ENCODE data around the gene AP2S1. TPM values are rescaled to one million over a fixed set of nuclear protein-coding genes. Genes with fewer than 3 reads are reported as not detected.
"Not testable (repeated sequence)": the region's sequence is repeated elsewhere in the genome, so short reads cannot be mapped to it uniquely, and the experiment has no call there.

Gene AP2S1
- 228 TPM for total RNA-seq
- long read RNA-seq, transcript AP2S1-204 (4 exons, 707 nt): minor isoform, 6 of 96 reads
- long read RNA-seq, transcript AP2S1-201 (5 exons, 935 nt): major isoform, 75 of 96 reads
- long read RNA-seq, transcript AP2S1-209 (5 exons, 898 nt): minor isoform, 8 of 96 reads
- long read RNA-seq, partial matches to known transcripts: 0 of 96 reads
- long read RNA-seq, other reads (novel, unspliced or antisense): 3 of 96 reads

DNA sequence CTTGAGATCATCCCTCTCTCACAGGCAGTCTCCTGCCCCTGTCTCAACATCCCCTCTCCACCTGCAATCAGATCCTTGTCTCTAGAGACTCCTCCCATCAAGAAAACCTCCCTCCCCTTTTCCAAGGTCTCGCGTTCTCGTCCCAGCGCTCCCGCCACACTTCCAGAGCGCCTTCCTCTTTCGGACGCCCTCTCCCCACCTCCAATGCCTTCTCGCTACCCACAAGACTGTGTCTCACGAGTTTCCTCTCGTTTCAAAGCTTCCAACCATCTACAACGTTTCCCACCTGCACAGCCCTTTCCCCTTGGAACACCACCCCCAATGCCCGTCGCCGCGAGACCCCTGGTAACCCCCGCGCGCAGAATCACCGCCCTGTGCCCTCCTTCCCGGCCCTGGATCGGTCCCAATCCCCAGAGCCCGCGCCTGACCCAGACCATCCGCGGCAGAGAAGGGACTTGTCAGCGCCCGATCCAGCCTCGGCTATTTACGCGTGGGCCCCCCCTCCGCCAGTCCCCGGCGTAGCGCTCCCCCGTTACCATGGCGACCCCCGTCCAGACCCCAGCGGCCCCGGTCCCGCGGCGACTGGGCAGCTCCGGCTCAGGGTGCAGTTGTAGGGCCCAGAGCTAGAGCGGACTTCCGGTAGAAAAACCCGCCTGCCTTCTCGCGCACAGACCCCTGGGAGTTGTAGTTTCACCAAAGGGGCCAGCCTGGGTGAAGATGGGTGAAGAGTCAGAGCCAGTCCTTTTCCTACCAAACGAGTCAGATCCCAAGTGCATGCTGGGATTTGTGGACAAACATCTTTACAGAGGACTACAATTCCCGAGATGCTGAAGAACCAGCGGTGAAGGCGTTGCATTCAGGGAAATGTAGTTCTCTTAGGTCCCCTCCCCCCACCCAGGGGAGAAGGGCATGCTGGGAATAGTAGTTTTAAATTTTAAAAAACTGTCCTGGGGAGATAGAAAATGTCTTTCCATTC lies at the start of gene AP2S1:
AP2S1 (minus strand) TSS at position 619 of the 976 bp plus-strand sequence; CDS start at position 539, 80 bp downstream.
- DNase-seq (ENCODE audit: low spot score): peak; percentile 95

DNA sequence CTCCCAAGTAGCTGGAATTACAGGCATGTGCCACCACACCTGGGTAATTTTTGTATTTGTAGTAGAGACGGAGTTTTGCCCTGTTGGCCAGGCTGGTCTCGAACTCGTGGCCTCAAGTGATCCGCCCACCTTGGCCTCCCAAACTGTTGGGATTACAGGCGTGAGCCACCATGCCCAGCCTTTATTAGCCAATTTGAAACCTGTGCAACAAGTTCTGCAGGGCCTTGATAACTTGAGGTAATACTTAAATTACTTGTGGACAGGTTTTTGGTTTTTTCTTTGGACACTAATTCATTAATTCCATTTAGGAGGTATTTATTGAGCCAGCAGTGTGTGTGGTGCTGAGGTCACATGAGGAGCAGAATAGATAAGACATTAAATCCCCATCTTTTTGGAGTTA lies 49.7 kb upstream of the AP2S1 start:
- no peak for DNase-seq (ENCODE audit: low spot score)

GRCh38 chr19:46898731-46899130 lies 48.1 kb upstream of the AP2S1 start:
- DNase-seq (ENCODE audit: low spot score): no peak

GRCh38 chr19:46896076-46896794 lies 45.6 kb upstream of the AP2S1 start:
- no peak for DNase-seq (ENCODE audit: low spot score)

DNA sequence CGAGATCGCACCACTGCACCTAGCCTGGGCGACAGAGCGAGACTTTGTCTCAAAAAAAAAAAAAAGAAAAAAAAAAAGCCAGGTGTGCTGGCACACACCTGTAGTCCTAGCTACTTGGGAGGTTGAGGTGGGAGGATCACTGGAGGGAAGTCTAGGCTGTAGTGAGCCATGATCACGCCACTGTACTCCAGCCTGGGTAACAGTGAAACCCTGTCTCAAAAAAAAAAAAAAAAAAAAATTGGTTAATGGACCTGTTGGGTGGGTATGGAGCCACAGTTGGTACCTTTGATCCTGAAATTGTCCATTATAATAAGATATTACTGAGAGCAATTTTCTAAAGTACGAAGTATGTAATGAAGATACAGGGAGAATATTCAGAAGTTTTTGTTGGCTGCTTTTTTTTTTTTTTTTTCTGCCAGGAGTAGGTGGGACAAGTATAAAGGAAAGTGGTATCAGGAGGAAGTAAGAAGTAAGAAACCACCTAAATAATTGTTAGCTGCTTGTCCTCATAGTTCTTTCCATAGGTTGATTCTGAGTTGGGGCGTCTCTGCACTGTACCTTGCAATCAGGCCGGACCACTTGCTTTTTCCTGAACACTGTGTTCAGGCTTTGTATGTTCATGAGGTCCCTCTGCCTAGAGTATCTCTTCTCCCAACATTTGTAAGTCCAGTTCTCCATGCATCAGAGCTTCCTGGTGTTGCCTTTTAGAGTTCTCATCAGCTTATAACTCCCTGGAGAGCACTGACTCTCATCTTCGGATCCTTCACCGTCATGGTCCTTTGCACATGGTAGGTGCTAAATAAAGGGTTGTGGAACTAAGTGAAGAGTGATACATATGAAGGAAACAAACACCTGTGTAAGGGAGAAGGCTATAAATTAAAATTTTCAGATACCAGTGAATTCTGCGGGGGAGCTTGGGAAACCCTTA lies 41.9 kb upstream of the AP2S1 start:
- DNase-seq (ENCODE audit: low spot score): no peak

GRCh38 chr19:46890423-46891170 lies 40.0 kb upstream of the AP2S1 start:
- DNase-seq (ENCODE audit: low spot score): no peak

GRCh38 chr19:46887240-46887782 lies 36.7 kb upstream of the AP2S1 start:
- DNase-seq (ENCODE audit: low spot score): no peak

- no peak for DNase-seq (ENCODE audit: low spot score)
Observed at GRCh38 chr19:46886546-46887239, 36.0 kb upstream of the AP2S1 start.

DNA sequence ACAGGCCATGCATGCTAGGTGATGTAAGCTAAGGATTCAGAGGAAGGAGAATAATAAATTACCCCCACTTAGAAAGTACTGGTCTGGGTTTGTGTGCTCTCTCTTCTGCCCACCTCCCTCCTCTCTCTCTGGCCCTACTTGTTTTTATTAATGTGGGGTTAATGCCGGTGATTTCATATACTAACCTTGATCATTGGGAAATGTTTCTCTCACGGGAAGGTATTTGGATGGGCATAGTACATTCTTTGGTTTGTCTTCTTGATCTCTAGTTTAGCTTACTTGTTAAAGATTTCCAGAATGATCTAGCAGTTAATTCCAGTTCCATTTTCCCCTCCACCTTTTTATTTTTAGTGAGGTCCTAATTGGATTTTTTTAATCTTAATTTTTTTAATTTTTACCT lies 34.8 kb upstream of the AP2S1 start:
- DNase-seq (ENCODE audit: low spot score): no peak

DNA sequence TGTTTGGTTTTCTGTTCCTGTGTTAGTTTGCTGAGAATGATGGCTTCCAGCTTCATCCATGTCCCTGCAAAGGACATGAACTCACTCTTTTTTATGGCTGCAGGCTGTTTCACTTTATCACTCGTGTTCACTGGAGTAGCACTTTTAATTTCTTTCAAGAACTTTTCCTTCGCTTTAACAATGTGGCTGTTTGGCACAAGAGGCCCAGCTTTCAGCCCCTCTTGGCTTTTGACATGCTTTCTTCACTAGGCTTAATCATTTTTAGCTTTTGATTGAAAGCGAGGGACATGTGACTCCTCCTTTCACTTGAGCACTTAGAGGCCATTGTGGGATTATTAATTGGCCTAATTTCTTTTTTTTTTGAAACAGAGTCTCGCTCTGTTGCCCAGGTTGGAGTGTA lies 32.1 kb upstream of the AP2S1 start:
- not testable (repeated sequence) for DNase-seq (ENCODE audit: low spot score)

DNA sequence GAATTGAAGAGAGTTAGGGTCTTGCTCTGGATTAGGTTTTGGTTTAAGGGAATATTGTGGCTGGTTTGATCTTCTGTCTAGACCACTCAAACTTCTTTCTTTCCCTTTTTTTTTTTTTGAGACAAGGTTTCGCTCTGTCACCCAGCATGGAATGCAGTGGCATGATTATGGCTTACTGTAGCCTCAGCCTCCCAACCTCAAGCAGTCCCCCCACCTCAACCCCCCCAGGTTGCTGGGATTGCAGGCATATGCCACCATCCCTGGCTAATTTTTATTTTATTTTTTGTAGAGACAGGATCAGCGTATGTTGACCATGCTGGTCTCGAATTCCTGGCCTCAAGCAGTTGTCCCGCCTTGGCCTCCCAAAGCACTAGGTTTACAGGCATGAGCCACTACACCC lies 31.4 kb upstream of the AP2S1 start:
- no peak for DNase-seq (ENCODE audit: low spot score)

DNA sequence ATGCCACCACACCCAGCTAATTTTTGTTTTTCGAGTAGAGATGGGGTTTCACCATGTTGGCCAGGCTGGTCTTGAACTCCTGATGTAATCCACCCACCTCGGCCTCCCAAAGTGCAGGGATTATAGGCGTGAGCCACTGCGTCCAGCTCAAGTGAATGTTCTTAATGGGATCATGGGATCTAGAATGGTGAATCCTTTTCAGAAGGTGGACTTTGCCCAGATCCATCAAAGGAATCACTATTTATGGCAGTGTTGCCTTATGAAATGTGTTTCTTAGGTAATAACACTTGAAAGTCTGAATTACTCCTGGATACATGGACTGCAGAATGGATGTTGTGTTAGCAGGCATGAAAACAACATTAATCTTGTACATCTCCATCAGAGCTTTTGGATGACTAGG lies 30.4 kb upstream of the AP2S1 start:
- DNase-seq (ENCODE audit: low spot score): no peak

GRCh38 chr19:46880431-46880830 lies 29.8 kb upstream of the AP2S1 start:
- DNase-seq (ENCODE audit: low spot score): no peak

GRCh38 chr19:46878613-46879375 lies 28.1 kb upstream of the AP2S1 start:
- no peak for DNase-seq (ENCODE audit: low spot score)

DNA sequence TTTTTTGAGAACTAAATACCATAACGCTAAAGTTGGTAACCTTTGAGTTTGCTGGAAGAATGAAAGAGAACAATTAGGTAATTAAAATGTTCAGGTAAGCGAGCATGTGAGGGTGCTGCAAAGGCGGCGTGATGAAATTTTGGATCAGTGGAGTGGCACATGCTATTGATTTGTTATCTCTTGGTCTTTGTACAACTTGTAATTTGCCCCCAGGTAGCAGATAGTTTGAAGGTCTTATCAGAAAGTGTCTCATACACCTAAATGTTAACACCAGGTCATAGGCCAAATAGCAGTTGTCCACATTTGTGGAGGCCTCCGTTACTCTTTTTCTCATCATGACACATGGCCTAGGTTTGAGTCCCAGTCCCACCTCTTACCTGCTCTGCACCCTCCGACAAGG lies 25.0 kb upstream of the AP2S1 start:
- DNase-seq (ENCODE audit: low spot score): no peak

DNA sequence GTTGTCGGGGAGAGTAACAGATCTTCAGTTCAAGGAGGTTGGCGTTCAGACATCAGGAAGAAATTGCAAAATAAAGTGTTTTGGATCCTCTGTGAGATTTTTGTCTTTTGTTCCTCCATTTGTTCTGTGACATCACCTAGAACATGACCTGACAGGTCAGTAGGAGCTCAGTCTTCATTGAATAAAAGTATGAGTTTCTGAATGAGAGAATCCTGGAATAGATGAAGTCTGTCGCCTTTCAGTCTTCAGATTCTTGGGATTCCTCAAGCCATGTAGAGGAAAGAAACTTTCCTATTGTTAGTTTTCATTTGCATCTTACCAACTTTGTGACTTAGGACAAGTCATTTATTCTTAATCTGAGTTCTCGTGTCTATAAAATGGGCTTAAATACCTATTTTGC lies 24.6 kb upstream of the AP2S1 start:
- DNase-seq (ENCODE audit: low spot score): no peak

- no peak for DNase-seq (ENCODE audit: low spot score)
Observed at GRCh38 chr19:46872967-46873366, 22.3 kb upstream of the AP2S1 start.

GRCh38 chr19:46871173-46871572 lies 20.5 kb upstream of the AP2S1 start:
- DNase-seq (ENCODE audit: low spot score): not testable (repeated sequence)
